GM21360 (cell line): Measurements from ENCODE around the gene CDON.
"Not testable (repeated sequence)": the region's sequence is repeated elsewhere in the genome, so short reads cannot be mapped to it uniquely, and the experiment has no call there.

ENCODE experiments used
- ATAC-seq: cut with Tn5 transposase; IDR thresholded peaks from one replicate; pipeline ENCODE4 v1.9.1; 2021; ENCODE audit warnings: mild to moderate bottlenecking, moderate library complexity; ENCODE audit not compliant: unreplicated experiment

Gene CDON

GRCh38 chr11:126046570-126047195 is 16.0 kb downstream of the CDON start:
- no peak for ATAC-seq

- no peak for ATAC-seq
Observed at GRCh38 chr11:126039485-126040271, 23.0 kb downstream of the CDON start.

- no peak for ATAC-seq
Observed at GRCh38 chr11:126035718-126036117, 26.9 kb downstream of the CDON start.

GRCh38 chr11:126034933-126035425 is 27.7 kb downstream of the CDON start:
- ATAC-seq = no peak

- ATAC-seq = no peak
Observed at GRCh38 chr11:126034039-126034932, 28.4 kb downstream of the CDON start.

GRCh38 chr11:126032375-126032774 is 30.3 kb downstream of the CDON start:
- no peak for ATAC-seq

GRCh38 chr11:126029805-126030204 is 32.9 kb downstream of the CDON start:
- no peak for ATAC-seq

GRCh38 chr11:126029237-126029636 is 33.4 kb downstream of the CDON start:
- ATAC-seq = no peak

GRCh38 chr11:126028534-126028933 is 34.1 kb downstream of the CDON start:
- ATAC-seq = not testable (repeated sequence)

- ATAC-seq = no peak
Observed at GRCh38 chr11:126026579-126026978, 36.1 kb downstream of the CDON start.

GRCh38 chr11:126025822-126026221 is 36.8 kb downstream of the CDON start:
- no peak for ATAC-seq

GRCh38 chr11:126024123-126024522 is 38.5 kb downstream of the CDON start:
- no peak for ATAC-seq

- ATAC-seq = no peak
Observed at GRCh38 chr11:126012852-126013251, 49.8 kb downstream of the CDON start.

- ATAC-seq = no peak
Observed at GRCh38 chr11:126011754-126012153, 50.9 kb downstream of the CDON start.

- ATAC-seq = no peak
Observed at GRCh38 chr11:126011265-126011664, 51.4 kb downstream of the CDON start.

GRCh38 chr11:126008956-126009355 is 53.7 kb downstream of the CDON start:
- ATAC-seq = no peak

GRCh38 chr11:126007238-126007637 is 55.4 kb downstream of the CDON start:
- no peak for ATAC-seq

- no peak for ATAC-seq
Observed at GRCh38 chr11:126006068-126006467, 56.6 kb downstream of the CDON start.

GRCh38 chr11:126002181-126002580 is 60.5 kb downstream of the CDON start:
- no peak for ATAC-seq

GRCh38 chr11:125999234-125999880 is 63.3 kb downstream of the CDON start:
- ATAC-seq = no peak

GRCh38 chr11:125998267-125998666 is 64.4 kb downstream of the CDON start:
- ATAC-seq = no peak
